NCI-H524 treated with DMSO at 0.1 percent for 48 hours (cell line): Measurements from ENCODE around the gene SRRM1.
"Not testable (repeated sequence)": the region's sequence is repeated elsewhere in the genome, so short reads cannot be mapped to it uniquely, and the experiment has no call there.

Source experiments
- DNase-seq: peaks from one replicate; lab custom pipeline; 2025; lab: John Stamatoyannopoulos, UW

The SRRM1 gene

DNA sequence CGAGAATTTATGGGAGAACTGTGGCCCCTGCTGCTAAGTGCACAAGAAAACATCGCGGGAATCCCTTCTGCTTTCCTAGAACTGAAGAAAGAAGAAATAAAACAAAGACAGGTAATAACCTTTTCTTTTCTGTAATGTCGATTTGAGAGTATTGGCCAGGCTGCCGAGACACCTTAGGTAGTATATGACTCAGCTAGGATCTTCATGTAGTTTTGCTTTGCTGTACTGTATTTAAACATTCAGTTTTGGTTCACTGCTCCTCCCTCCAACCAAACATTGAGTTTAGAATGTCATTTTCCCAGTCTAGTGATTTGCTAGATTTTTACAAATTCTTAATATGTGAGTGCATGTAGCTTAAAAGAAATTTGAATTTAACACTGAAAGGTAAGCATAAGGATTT, 5.8 kb downstream of the SRRM1 start:
- no peak for DNase-seq

DNA sequence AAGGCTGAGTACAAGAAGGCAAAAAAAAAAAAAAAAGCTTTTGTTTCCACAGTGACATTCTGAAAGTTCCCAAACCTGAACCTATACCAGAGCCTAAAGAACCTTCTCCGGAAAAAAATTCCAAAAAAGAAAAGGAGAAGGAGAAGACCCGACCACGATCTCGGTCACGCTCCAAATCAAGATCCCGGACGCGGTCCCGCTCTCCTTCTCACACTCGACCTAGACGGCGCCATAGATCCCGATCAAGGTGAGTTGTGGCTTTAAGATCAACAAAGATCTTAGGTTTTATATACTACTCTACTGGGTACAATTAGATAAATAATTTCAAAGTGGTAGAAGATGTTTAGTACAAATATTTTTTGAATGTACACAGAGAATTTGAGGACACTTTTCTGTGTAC, 9.3 kb downstream of the SRRM1 start:
- no peak for DNase-seq

DNA sequence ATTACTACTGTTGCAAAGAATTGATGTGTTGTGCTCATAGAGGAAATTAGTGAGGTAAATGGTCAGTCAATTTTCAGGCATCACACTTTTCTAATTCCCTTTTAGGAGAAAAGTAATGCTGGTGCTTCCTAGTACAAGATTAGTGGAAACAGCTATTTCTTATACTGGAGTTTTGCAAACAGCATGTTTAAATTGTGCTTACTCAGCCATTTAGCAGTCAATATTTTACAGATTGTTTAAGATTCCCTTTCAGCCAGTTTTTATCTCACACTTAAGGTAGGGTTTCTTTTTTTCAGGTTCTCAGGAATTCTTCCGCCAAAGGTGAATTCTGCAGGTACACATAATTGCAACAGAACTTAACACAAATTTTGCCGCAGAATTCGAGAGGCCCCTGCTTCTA, 10.9 kb downstream of the SRRM1 start:
- no peak for DNase-seq

DNA sequence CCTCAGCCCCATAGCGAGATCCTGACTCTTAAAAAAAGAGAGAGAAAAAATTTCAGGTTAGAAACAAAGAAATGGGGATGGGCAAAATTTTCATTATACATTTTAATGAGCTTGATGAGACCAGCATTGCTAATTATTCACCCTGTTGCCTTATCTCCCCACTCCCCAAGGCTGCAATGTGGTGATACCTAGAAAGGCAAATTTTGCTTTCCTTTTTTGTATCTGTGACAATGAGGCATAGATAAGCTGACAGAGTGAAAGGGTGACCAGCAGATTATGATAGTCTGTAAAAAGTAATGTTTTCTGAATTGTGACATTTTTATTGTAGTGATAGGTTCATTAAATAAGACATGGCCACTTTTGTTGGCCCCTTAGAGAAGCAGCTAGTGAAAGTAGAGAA, 12.9 kb downstream of the SRRM1 start:
- no peak for DNase-seq

DNA sequence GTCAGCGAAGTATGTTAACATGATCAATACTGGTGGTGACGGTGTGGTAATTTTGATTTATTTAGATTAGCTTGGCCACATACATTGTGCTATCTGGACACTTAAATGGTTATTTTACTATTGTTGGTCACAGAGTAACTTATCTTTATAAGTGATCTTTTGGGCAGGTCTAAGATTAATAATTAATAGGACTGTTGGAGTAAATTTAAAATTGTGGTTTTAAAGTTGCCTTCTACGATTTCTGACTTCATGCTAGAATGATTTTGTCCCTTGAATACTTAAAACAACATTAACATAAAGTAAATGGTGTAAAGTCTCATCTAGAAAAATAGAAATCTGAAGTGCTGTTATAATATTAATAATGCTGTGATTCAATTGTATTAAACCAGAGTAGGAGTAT, 14.7 kb downstream of the SRRM1 start:
- no peak for DNase-seq

DNA sequence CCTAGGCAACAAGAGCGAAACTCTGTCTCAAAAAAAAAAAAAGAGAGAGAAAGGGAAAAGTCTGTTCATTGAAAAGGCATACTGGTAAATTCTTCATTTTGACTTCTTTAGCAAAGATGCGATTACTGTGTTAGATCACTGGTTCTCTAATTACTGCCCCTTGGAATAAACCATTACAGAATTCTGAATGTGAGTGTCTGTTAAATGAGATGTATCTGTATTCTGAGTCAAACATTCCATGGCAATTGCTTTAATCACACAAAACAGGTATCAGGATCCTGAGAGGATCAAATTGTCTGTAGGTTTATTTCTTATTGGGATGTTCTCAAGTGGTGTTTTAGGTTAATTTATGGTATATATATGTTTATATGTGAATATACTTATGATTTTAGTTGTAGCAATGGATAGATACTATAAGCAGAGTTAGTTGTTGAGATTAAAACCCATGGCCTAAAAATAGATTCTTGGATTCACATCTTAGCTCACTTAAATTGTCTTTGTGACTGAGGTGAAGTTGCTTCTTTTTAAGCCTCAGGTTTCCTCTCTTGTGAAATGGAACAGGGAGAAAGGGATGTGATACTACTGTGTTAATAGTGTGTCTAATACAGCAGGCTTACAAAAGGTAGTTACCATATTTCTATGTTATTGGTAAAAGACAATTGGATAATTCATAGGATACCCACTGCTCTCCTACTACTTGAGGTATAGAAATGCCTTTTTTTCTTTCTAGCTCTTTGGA, 16.2 kb downstream of the SRRM1 start:
- DNase-seq = no peak

DNA sequence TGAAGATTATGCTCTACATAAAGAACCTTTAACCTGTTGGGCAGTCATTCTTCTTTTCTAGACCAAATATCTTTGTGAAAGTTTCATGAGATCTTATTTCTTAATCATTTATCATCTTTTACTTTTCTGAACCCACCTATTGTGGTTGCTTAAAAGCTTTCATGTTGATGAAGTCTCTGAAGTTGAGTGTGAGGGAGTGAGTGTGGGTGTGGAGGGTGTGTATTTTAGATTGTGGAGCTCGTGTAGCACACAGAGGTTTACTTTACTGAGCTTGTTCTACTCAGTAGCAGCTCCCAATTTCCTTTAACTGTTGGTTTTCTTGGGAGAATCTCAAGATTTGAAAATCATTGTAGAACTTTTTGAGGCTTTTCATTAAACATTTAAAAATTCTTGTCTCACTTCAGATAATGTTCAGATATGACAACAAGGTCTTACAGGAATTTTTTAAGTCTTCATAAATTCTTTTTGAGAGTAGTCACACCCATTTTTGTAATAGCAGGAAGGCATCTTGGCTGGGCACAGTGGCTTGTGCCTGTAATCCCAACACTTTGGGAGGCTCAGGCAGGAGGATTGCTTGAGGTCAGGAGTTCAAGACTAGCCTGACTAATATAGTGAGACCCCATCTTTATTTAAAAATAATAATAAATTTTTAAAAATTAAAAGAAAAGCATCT, 17.0 kb downstream of the SRRM1 start:
- no peak for DNase-seq

DNA sequence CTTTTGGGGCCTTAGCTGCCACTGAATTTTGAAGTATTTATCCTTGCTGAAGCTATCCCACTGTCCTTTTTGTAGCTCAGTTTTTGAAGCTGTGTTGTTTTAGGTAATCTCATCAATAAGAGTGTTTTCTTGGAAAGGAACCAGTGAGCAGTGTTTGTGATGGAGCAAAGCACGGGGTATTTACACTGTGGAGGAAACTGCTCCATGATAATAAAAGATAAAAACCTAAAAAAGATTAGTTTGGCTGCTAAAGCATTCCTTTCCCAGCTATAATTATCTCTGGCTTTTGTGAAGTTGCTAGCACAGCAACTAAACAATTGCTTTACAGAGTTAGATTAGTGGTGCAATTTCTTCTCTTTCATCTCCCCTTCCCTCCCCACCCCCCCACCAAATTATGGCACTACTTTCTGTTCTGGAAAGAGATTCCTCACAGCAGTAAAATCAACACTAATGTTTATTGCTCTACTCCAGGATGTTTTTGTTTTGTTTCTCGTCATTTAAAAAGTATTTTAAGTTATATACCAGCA, 21.5 kb downstream of the SRRM1 start:
- no peak for DNase-seq

DNA sequence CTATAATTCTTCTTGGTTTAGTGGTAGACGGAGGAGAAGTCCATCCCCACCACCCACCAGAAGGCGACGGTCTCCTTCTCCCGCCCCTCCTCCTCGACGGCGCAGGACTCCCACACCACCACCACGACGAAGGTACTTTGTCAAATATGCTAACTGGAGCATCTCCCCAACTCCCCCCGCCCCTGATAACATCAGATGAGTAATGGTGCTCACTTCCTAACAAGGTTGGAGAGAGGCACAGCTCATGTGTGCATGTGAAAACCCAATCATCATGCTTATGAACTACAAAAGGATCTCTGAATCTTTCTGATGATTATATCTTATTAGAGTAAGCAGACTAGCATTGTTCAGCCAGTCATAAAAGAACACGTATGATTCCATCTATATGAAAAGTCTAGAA, 23.7 kb downstream of the SRRM1 start:
- no peak for DNase-seq

DNA sequence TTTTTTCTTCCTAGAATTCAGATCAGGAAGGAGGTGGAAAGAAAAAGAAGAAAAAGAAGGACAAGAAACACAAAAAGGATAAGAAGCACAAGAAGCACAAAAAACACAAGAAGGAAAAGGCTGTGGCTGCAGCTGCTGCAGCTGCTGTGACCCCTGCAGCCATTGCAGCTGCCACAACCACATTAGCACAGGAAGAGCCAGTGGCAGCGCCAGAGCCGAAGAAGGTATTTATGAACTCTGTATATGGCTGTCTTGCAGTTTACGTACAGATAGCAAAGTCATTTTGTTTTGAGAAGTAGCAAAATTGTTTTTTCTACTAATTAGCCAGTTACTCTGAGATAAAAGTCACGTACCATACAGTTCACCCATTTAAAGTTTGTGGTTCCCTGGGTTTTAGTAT, 28.3 kb downstream of the SRRM1 start:
- not testable (repeated sequence) for DNase-seq

DNA sequence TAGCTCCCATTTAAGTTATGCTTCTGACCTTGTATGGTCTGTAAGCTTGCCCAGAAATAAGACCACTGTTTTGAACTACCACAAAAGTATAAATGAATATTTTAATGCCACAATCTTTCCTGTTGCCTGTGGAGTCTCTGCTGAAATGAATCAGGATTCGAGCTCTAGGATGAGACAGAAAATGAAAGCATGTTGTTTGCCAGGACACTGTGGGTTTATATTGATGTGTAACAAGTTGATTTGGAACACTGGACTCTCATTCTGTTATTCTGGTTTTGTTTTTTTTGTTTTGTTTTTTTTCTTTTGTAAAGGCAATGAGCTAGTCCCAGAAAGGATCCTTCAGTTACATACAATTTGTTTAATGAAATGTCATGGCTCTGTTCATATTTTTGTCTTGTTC, 29.6 kb downstream of the SRRM1 start:
- not testable (repeated sequence) for DNase-seq

DNA sequence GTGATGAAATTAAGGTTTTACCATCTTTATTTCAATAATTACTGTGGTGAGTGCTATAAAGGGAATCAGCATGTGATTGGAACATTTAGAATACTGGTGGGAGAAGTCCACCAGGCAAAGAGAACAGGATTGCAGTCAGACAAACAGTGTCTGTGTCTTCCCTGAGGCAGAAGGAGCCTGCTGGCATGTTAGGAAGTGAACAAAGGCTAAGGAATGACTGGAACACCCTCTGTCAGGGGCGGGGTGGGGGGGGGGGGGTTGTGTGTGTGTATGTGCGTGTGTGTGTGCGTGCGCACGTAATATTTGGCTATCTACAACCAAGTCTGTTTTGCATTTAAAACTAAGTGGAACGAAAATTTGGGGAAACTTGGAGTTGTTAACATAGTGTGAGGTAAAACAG, 30.2 kb downstream of the SRRM1 start:
- no peak for DNase-seq

DNA sequence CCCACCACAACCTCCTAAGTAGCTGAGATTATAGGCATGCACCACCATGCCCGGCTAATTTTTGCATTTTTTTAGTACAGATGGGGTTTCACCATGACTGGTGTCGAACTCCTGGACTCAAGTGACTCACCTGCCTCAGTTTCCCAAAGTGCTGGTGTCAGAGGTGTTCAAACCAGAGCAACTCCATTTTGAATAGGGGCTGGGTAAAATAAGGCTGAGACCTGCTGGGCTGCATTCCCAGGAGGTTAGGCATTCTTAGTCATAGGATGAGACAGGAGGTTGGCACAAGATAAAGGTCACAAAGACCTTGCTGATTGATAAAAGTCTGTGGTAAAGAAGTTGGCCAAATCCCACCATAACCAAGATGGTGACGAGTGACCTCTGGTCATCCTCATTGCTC, 35.3 kb downstream of the SRRM1 start:
- not testable (repeated sequence) for DNase-seq

DNA sequence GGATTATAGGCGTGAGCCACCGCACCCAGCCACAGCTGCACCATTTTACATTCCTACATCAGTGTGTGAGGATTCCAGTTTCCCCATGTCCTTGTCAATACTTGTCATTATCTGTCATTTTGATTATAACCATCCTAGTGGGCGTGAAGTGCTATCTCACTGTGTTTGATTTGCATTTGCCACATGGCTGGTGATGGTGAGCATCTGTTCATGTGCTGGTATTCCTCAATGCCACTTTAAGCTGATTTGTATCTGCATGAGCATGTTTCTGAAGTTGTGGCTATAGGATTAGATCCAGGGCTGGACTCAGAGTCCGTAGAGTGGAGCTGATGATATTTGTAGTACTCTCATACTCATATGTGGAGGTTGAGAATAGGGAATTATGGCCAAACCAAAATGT, 36.6 kb downstream of the SRRM1 start:
- DNase-seq = no peak

DNA sequence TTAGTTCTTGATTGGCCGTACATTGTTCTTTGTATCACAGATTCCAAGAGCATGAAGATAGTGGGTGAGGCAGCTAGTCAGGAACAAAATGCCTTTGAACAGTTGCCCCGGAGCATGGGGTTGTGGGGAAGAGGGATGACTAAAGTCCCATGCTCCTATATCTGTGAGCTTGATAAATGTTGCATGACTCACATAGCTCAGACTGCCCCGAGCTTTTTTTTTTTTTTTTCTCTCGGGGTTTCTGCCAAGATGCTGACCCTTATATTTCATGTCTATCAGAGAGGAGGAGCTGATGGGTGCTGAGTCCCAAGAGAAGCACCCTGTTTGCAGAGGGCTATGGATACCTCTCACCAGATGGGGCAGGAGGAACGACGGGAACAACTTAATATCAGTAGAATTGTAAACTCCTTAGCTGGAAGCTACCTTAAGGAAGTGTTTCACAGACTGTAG, 40.6 kb downstream of the SRRM1 start:
- DNase-seq = no peak

DNA sequence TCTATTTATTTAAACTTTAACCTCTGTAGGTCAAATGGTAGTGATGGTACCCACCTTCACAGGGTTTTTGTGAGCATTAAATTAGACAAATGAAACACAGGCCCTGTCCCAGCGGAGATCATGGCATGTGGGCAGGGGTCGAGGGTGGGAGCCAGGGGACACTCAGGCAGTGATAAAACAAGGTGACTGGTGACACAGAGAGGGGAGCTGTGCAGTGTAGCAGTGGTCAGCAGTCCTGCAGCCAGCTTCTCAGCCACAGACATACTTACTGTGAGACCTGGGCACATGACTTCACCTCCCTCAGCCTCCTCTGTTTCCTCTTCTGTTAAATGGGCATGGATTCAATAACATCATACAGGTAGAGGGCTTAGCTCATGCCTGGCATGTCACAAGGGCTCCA, 44.9 kb downstream of the SRRM1 start:
- no peak for DNase-seq

DNA sequence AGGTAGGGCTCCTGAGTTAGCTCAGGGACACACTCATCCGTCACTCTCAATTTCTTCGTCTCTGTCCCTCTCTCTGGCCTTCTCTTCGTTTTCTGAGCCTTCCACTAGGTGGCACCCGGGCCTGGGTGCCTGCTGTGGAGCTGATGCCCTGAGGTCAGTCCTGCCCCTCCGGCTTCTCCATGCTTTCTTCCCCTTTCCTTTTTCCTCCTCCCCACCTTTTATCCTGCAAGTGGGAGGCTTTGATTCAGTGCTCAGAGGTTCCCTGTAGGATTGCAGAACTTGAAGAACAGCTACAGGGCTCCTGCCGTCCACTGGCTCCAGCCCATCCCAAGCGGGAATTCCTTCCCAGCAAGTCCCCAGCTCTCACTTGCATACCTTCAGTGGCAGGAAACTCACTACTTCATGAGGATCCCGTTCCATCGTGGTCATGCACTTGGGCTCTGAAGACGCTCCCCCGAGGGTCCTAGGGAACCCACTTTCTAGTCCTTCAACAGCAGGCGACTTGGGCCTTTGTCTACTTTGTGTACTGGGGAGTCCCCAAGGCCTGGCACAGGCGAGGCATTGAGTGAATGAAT, 45.6 kb downstream of the SRRM1 start:
- DNase-seq = no peak

DNA sequence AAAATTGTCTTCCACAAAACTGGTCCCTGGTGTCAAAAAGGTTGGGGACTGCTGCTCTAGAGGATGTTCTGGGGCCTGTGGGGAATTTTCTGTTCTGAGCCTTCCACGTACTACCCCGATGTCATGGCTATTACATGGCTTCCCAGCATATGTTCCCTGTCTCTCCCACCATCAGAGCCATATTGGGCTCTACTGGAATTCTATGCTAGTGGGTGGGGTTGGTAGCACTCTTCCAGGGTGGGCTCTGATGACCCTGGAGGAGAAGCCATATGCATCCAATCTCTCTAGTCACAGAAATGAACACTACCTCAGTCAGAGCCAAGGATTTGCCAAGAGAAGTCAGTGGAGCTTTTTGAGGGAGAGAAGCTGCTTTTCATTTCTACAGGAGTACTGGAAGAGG, 47.9 kb downstream of the SRRM1 start:
- no peak for DNase-seq

DNA sequence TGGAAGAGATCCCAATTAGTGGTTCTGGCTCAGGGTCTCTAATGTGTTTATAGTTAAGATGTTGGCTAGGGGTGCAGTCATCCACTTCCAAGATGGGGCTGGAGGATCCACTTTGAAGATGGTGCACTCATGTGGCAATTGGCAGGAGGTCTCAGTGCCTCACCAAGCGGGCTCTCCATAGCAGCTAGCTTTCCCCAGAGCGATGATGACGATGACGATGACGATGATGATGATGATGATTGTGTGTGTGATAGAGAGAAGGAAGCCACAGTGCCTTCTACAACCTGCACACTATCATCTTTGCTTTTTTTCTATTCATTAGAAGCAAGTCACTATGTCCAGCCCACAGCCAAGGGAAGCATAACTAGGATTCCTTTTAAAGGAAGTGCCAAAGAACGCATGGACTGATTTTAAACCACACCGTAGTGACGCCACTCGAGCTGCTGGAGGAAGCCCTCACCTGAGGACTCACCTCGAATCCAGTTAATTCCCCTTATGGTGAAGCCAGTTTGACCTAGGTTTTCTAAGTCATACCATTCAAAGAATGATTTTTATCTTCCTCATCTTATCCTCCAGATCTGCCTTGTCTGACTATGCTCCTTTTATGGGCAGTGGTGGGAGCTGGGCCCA, 49.4 kb downstream of the SRRM1 start:
- no peak for DNase-seq

DNA sequence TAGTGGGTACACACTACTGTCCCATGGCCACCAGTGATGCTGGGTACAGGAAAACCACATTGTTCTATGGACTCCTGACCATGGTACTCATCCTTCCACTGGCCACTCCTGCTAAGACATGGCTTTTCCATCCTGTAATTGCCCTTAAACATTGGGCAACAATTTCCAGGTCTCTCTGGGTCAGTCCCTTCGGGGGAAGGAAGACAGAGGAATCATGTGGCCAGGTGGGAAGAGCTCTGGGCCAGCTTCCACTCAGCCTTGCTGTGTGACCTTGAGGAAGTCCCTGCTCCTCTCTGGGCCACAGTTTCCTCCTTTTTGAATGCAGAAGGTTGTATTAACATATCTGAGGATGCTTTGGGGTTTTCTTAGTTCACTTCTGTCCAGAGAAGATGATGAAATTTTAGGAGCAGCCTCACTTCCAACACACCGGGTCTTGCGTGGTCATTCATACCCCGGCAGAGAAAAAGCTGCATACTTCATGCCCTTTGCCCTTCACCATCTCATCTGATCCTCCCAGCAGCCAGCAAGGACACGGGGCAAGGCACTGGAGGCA, 50.8 kb downstream of the SRRM1 start:
- no peak for DNase-seq

DNA sequence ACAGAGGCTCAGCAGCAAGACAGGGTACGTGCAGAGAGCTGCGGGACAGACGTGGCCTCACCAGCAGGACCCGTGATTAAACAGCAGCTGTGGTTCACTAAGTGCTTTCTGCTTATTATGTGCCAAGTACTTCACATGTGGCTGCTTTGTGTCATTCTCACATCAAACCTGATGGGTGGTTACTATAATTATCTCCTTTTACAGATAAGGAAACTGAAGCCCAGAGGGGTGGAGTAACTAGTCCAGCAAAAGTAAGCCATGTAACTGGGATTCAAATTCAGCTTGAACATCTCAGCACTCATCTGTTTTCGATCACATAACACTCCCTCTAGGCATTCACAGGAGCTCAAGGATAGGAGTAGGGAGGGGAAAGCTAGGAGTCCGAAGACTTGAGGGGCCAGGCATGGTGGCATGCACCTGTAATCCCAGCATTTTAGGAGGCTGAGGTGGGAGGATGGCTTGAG, 51.3 kb downstream of the SRRM1 start:
- peak; percentile 86 for DNase-seq

DNA sequence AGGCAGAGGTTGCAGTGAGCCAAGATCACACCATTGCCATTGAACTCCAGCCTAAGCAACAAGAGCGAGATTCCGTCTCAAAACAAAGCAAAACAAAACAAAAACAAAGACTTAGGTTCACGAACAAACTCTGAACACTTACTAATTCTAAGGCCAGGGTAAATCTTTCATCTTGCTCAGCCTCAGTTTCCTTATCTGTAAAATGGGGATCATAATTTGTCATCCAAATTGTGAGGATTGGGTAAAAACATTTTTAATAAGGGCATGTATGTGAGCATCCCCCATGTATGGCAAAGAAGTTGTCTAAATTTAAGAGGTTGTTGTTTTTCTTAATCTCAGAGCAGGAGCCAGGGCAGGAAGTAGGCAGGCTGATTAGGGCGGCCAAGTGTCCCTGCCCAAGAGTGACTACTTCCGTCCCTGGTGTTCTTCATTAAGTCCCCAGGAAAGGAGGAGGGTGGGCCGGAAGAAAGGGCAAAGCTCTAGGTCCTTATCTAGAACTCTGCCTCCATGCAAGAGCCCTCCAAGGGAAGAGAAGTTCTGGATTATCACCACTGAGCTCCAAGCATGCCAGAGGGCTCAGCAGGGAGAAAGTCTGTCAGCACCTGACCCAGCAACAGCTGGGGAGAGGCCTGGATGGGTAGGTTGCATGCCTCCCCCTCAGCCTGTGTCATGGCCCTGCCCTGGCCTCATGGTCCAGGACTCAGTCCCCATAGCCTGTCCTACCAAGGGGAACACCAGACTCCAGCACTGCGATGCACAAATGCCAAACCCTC, 52.3 kb downstream of the SRRM1 start:
- DNase-seq = no peak
